GM12874 (cell line): ENCODE data around the gene USP53.

Experiments used
- TF ChIP-seq, protein P1 (sequence below): IDR thresholded peaks from 2 replicates; pipeline ENCODE4 v1.5.1; 2011; ENCODE audit warnings: low read depth, mild to moderate bottlenecking, control low read depth, low read length, moderate library complexity; ENCODE audit not compliant: insufficient read depth

The USP53 gene

GRCh38 chr4:119190354-119190753, 22.2 kb upstream of the USP53 start:
- TF ChIP-seq, protein P1, sequence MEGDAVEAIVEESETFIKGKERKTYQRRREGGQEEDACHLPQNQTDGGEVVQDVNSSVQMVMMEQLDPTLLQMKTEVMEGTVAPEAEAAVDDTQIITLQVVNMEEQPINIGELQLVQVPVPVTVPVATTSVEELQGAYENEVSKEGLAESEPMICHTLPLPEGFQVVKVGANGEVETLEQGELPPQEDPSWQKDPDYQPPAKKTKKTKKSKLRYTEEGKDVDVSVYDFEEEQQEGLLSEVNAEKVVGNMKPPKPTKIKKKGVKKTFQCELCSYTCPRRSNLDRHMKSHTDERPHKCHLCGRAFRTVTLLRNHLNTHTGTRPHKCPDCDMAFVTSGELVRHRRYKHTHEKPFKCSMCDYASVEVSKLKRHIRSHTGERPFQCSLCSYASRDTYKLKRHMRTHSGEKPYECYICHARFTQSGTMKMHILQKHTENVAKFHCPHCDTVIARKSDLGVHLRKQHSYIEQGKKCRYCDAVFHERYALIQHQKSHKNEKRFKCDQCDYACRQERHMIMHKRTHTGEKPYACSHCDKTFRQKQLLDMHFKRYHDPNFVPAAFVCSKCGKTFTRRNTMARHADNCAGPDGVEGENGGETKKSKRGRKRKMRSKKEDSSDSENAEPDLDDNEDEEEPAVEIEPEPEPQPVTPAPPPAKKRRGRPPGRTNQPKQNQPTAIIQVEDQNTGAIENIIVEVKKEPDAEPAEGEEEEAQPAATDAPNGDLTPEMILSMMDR: no peak

- TF ChIP-seq, protein P1: no peak
These were observed 21.0 kb upstream of the USP53 start for GRCh38 chr4:119191505-119191904.

- TF ChIP-seq, protein P1: no peak
These were observed 14.7 kb upstream of the USP53 start for GRCh38 chr4:119197772-119198212.

GRCh38 chr4:119204916-119205315, 7.6 kb upstream of the USP53 start:
- TF ChIP-seq, protein P1: no peak

DNA sequence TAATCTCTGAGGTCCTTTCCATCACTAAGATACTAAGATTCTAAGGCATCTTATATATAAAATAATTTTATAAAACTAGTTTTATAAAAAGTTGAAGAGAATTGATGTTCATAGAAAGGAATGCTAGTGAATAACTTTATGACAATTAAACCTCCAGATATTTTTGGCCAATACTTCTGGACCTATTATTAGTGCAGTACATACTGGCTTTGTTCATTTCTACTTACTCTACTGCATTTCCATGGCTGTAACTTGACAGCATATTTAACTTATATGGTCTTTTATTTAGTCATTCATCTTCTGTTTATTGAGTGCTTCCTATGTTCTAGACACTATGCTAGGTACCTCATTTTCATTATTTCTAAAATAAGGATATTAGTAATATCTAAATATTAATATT, 6.8 kb upstream of the USP53 start:
- TF ChIP-seq, protein P1: no peak

GRCh38 chr4:119206178-119206577, 6.3 kb upstream of the USP53 start:
- TF ChIP-seq, protein P1: no peak

DNA sequence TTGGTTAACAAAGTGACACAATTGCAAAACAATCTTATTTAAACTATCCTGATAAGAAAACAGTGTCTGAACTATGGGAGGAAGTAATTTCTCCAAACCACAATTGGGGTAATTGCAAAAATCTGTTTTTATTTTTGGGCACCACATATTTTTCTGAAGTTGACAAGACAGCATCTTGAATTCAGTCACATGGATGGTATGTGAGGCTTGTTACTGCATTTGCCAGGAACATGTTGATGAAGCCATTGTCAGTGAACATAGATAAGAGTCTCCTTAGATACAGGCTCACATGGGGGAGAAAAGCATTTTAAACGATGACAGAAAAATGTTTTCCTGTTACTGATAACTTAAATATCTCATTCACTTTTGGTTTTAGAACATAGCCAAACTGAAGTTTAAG, 5.5 kb upstream of the USP53 start:
- TF ChIP-seq, protein P1: no peak

GRCh38 chr4:119209077-119209476, 3.4 kb upstream of the USP53 start:
- TF ChIP-seq, protein P1: no peak
